GM21390 (cell line): ENCODE data around the gene UBE2J2.

Experiments
- ATAC-seq: cut with Tn5 transposase; IDR thresholded peaks from one replicate; pipeline ENCODE4 v1.9.1; 2021; ENCODE audit not compliant: unreplicated experiment

UBE2J2 gene

GRCh38 chr1:1296070-1297061 is 22.7 kb upstream of the UBE2J2 start:
- no peak for ATAC-seq

GRCh38 chr1:1295154-1295923 is 21.7 kb upstream of the UBE2J2 start:
- no peak for ATAC-seq

- no peak for ATAC-seq
Measured at GRCh38 chr1:1294250-1294890, 20.7 kb upstream of the UBE2J2 start.

GRCh38 chr1:1293263-1294249 is 19.9 kb upstream of the UBE2J2 start:
- no peak for ATAC-seq

GRCh38 chr1:1292851-1293250 is 19.2 kb upstream of the UBE2J2 start:
- ATAC-seq = no peak

- no peak for ATAC-seq
Measured at GRCh38 chr1:1292442-1292779, 18.8 kb upstream of the UBE2J2 start.

- no peak for ATAC-seq
Measured at GRCh38 chr1:1291548-1292441, 18.1 kb upstream of the UBE2J2 start.

- ATAC-seq = no peak
Measured at GRCh38 chr1:1291023-1291528, 17.4 kb upstream of the UBE2J2 start.

- no peak for ATAC-seq
Measured at GRCh38 chr1:1290238-1290731, 16.6 kb upstream of the UBE2J2 start.

- ATAC-seq = no peak
Measured at GRCh38 chr1:1287288-1288110, 13.8 kb upstream of the UBE2J2 start.

- ATAC-seq = no peak
Measured at GRCh38 chr1:1286313-1287261, 12.9 kb upstream of the UBE2J2 start.

- ATAC-seq = no peak
Measured at GRCh38 chr1:1285611-1286311, 12.1 kb upstream of the UBE2J2 start.

GRCh38 chr1:1285102-1285571 is 11.5 kb upstream of the UBE2J2 start:
- no peak for ATAC-seq

- no peak for ATAC-seq
Measured at GRCh38 chr1:1284221-1285101, 10.8 kb upstream of the UBE2J2 start.

- ATAC-seq = no peak
Measured at GRCh38 chr1:1283821-1284220, 10.2 kb upstream of the UBE2J2 start.
